ENCODE results near the gene DEPDC7. TPM values are rescaled to one million over a fixed set of nuclear protein-coding genes. Genes with fewer than 3 reads are reported as not detected.
"Not testable (repeated sequence)": the region's sequence is repeated elsewhere in the genome, so short reads cannot be mapped to it uniquely, and the experiment has no call there.

The DEPDC7 gene
- total RNA-seq, 1 donor from 2014 or later = 0.74 TPM

DNA sequence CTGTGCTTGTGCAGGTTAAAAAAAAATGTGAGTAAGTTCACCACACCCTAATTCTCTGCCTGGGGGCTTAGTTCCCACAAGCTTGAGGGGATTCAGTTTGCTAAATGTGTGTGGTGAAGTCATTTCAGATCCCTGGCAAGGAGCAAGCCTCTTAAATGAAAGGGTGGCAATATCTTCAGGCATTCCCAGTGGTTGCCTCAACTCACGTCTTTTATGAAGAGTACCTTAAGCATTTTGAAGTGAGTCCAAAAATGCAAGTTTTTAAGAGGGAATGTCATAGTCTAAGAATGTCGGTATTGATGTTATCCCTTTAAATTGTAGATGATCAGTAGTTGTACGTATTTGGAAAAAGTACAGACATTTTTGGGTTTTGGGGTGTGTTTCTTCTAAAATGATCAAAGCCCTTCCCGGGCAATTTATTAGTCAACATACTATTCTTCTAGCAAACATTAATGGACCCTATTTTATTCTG, 28.6 kb downstream of the DEPDC7 start:
- Mint-ChIP-seq H3K4me1 (ENCODE audit: unreplicated experiment) (peaks cover 14% of the 10 kb centered on the region), H3K9me3 (ENCODE audit: unreplicated experiment) (no peaks in the 10 kb centered on the region), H3K4me3 (ENCODE audit: unreplicated experiment) (no peak overlapping the region), H3K27ac (ENCODE audit: unreplicated experiment) (no peak overlapping the region), H3K36me3 (ENCODE audit: low read depth, unreplicated experiment) (peaks cover 28% of the 10 kb centered on the region), H3K27me3 (ENCODE audit: unreplicated experiment) (peaks cover 6% of the 10 kb centered on the region)
- DNase-seq (ENCODE audit: low spot score) = no peak
- TF ChIP-seq, protein P1, sequence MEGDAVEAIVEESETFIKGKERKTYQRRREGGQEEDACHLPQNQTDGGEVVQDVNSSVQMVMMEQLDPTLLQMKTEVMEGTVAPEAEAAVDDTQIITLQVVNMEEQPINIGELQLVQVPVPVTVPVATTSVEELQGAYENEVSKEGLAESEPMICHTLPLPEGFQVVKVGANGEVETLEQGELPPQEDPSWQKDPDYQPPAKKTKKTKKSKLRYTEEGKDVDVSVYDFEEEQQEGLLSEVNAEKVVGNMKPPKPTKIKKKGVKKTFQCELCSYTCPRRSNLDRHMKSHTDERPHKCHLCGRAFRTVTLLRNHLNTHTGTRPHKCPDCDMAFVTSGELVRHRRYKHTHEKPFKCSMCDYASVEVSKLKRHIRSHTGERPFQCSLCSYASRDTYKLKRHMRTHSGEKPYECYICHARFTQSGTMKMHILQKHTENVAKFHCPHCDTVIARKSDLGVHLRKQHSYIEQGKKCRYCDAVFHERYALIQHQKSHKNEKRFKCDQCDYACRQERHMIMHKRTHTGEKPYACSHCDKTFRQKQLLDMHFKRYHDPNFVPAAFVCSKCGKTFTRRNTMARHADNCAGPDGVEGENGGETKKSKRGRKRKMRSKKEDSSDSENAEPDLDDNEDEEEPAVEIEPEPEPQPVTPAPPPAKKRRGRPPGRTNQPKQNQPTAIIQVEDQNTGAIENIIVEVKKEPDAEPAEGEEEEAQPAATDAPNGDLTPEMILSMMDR (IDR thresholded peaks at IDR 0.05; ENCODE audit: unreplicated experiment) = no peak

- H3K27me3 Mint-ChIP-seq (ENCODE audit: unreplicated experiment) = peaks cover under 1% of the 10 kb centered on the region
- H3K4me1 Mint-ChIP-seq (ENCODE audit: unreplicated experiment) = peaks cover 17% of the 10 kb centered on the region
- DNase-seq (ENCODE audit: low spot score) = no peak
- no peaks in the 10 kb centered on the region for H3K9me3 Mint-ChIP-seq (ENCODE audit: unreplicated experiment)
- TF ChIP-seq, protein P1 (IDR thresholded peaks at IDR 0.05; ENCODE audit: unreplicated experiment) = no peak
- peaks cover 28% of the 10 kb centered on the region for H3K36me3 Mint-ChIP-seq (ENCODE audit: low read depth, unreplicated experiment)
- H3K4me3 Mint-ChIP-seq (ENCODE audit: unreplicated experiment) = peak overlapping the region; percentile 62
- H3K27ac Mint-ChIP-seq (ENCODE audit: unreplicated experiment) = no peak overlapping the region
Observed at GRCh38 chr11:33045551-33046255, 30.0 kb downstream of the DEPDC7 start.

DNA sequence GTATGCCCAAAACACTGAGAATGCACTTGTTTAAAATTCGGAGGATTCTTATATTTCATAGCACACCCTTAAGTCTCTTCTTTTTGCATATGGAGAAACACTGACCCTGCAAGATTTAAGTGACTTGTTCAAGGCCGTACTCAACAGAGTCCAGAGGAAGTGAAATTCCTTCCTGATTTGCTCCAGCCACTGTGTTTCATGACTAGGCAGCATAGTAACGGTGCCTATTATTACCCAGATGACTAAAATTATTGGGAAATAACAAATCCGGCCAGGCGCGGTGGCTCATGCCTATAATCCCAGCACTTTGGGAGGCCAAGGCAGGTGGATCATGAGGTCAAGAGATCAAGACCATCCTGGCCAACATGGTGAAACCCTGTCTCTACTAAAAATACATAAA, 33.0 kb downstream of the DEPDC7 start:
- Mint-ChIP-seq H3K36me3 (ENCODE audit: low read depth, unreplicated experiment) (peaks cover 28% of the 10 kb centered on the region), H3K4me1 (ENCODE audit: unreplicated experiment) (peaks cover 14% of the 10 kb centered on the region)

DNA sequence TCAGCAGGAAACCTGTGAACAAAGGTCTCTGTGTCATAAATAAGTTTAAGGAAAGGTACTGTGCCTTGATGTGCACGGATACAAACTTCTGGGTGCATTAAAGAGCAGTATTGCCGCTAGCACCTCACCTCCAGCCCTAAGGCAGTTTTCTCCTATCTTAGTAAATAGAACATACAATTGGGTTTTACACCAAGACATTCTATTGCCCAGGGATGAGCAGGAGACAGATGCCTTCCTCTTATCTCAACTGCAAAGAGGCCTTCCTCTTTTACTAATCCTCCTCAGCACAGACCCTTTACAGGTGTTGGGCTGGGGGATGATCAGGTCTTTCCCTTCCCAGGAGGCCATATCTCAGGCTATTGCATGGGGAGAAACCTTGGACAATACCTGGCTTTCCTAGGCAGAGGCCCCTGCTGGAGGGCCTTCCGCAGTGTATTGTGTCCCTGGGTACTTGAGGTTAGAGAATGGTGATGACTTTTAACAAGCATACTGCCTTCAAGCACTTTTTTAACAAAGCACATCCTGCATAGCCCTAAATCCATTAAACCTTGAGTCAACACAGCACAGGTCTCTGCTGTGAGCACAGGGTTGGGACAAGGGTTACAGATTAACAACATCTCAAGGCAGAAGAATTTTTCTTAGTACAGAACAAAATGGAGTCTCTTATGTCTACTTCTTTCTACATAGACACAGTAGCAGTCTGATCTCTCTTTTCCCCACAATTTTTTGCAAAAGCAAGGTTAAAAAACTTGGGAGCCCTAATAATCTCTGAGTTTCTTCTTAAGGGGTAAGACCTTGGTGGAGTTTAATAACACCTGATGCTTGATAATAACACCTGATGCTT, 34.1 kb downstream of the DEPDC7 start:
- peaks cover 14% of the 10 kb centered on the region for H3K4me1 Mint-ChIP-seq (ENCODE audit: unreplicated experiment)
- H3K36me3 Mint-ChIP-seq (ENCODE audit: low read depth, unreplicated experiment) = peaks cover 23% of the 10 kb centered on the region
- H3K27me3 Mint-ChIP-seq (ENCODE audit: unreplicated experiment); DNase-seq (ENCODE audit: low spot score); H3K4me3 Mint-ChIP-seq (ENCODE audit: unreplicated experiment); H3K9me3 Mint-ChIP-seq (ENCODE audit: unreplicated experiment): not testable (repeated sequence)
- peak overlapping the region; percentile 24 for H3K27ac Mint-ChIP-seq (ENCODE audit: unreplicated experiment)

More for the DNA sequence above, 33.0 kb downstream of the DEPDC7 start:
- not testable (repeated sequence) for H3K27ac Mint-ChIP-seq (ENCODE audit: unreplicated experiment); H3K9me3 Mint-ChIP-seq (ENCODE audit: unreplicated experiment); DNase-seq (ENCODE audit: low spot score); H3K27me3 Mint-ChIP-seq (ENCODE audit: unreplicated experiment); H3K4me3 Mint-ChIP-seq (ENCODE audit: unreplicated experiment)

GRCh38 chr11:33052231-33052630, 36.6 kb downstream of the DEPDC7 start:
- peaks cover 16% of the 10 kb centered on the region for H3K36me3 Mint-ChIP-seq (ENCODE audit: low read depth, unreplicated experiment)
- TF ChIP-seq, protein P1 (IDR thresholded peaks at IDR 0.05; ENCODE audit: unreplicated experiment) = no peak
- H3K4me1 Mint-ChIP-seq (ENCODE audit: unreplicated experiment) = peaks cover 14% of the 10 kb centered on the region
- no peaks in the 10 kb centered on the region for H3K9me3 Mint-ChIP-seq (ENCODE audit: unreplicated experiment)
- no peak for DNase-seq (ENCODE audit: low spot score)
- H3K27ac Mint-ChIP-seq (ENCODE audit: unreplicated experiment) = no peak overlapping the region
- H3K4me3 Mint-ChIP-seq (ENCODE audit: unreplicated experiment) = no peak overlapping the region
- H3K27me3 Mint-ChIP-seq (ENCODE audit: unreplicated experiment) = no peaks in the 10 kb centered on the region
